SIG-M5 (cell line): ENCODE results near the gene WDR72.
"Not testable (repeated sequence)": the region's sequence is repeated elsewhere in the genome, so short reads cannot be mapped to it uniquely, and the experiment has no call there.

Experiments used
- DNase-seq: peaks from one replicate; lab custom pipeline; 2025; lab: John Stamatoyannopoulos, UW

The WDR72 gene

GRCh38 chr15:53589520-53590057 is 169.9 kb downstream of the WDR72 start:
- no peak for DNase-seq

- no peak for DNase-seq
Measured at GRCh38 chr15:53588773-53589172, 170.7 kb downstream of the WDR72 start.

- DNase-seq, result no peak
Measured at GRCh38 chr15:53586799-53587198, 172.7 kb downstream of the WDR72 start.

GRCh38 chr15:53581513-53581912 is 177.9 kb downstream of the WDR72 start:
- DNase-seq, result no peak

GRCh38 chr15:53580366-53580765 is 179.1 kb downstream of the WDR72 start:
- DNase-seq, result no peak

GRCh38 chr15:53576841-53577240 is 182.6 kb downstream of the WDR72 start:
- no peak for DNase-seq

GRCh38 chr15:53573091-53573490 is 186.4 kb downstream of the WDR72 start:
- DNase-seq, result no peak

- no peak for DNase-seq
Measured at GRCh38 chr15:53569751-53570480, 189.5 kb downstream of the WDR72 start.

GRCh38 chr15:53566912-53567311 is 192.6 kb downstream of the WDR72 start:
- no peak for DNase-seq

GRCh38 chr15:53565721-53566120 is 193.7 kb downstream of the WDR72 start:
- DNase-seq, result no peak

- DNase-seq, result no peak
Measured at GRCh38 chr15:53564647-53565046, 194.8 kb downstream of the WDR72 start.

- no peak for DNase-seq
Measured at GRCh38 chr15:53563627-53564026, 195.8 kb downstream of the WDR72 start.

GRCh38 chr15:53559364-53560277 is 199.8 kb downstream of the WDR72 start:
- no peak for DNase-seq

GRCh38 chr15:53558384-53558783 is 201.1 kb downstream of the WDR72 start:
- no peak for DNase-seq

GRCh38 chr15:53555226-53555625 is 204.2 kb downstream of the WDR72 start:
- no peak for DNase-seq

- DNase-seq, result no peak
Measured at GRCh38 chr15:53549697-53550305, 209.7 kb downstream of the WDR72 start.

- DNase-seq, result no peak
Measured at GRCh38 chr15:53548236-53548635, 211.2 kb downstream of the WDR72 start.

GRCh38 chr15:53540626-53541300 is 218.7 kb downstream of the WDR72 start:
- not testable (repeated sequence) for DNase-seq

- DNase-seq, result no peak
Measured at GRCh38 chr15:53539878-53540277, 219.6 kb downstream of the WDR72 start.

GRCh38 chr15:53536479-53537120 is 222.9 kb downstream of the WDR72 start:
- DNase-seq, result no peak

- no peak for DNase-seq
Measured at GRCh38 chr15:53535886-53536285, 223.6 kb downstream of the WDR72 start.
